GM18951 (cell line): ENCODE results near the gene TBC1D20.
"Not testable (repeated sequence)": the region's sequence is repeated elsewhere in the genome, so short reads cannot be mapped to it uniquely, and the experiment has no call there.

Experiments
- POLR2A ChIP-seq: IDR thresholded peaks from 4 replicates; pipeline ENCODE4 v1.6.1; 2011; ENCODE audit warnings: mild to moderate bottlenecking; ENCODE audit not compliant: insufficient read length, insufficient read depth; ENCODE audit errors: extremely low read depth
- in situ Hi-C: fragments of 300-500 bp; cut with MboI; formaldehyde crosslinking; loops from one replicate; pipeline ENCODE4 v1.12.0; 2022; ENCODE audit warnings: low sequenced_read_pairs, mixed read lengths, inconsistent platforms; ENCODE audit not compliant: unreplicated experiment

The TBC1D20 gene

GRCh38 chr20:462199-462991 lies at the start of gene TBC1D20:
Gene TBC1D20 (minus strand): TSS chr20:462533. CDS start chr20:462405, 128 bp downstream.
- in situ Hi-C loops = no loop called here
- TF ChIP-seq POLR2A = peak; percentile 93

- in situ Hi-C loops = not testable (repeated sequence)
Measured at GRCh38 chr20:510328-511057, 48.2 kb upstream of the TBC1D20 start.

GRCh38 chr20:508364-508787 lies 46.0 kb upstream of the TBC1D20 start:
- in situ Hi-C loops = not testable (repeated sequence)

- no peak for TF ChIP-seq POLR2A
- in situ Hi-C loops = no loop called here
Measured at GRCh38 chr20:507761-508332, 45.5 kb upstream of the TBC1D20 start.

- no peak for TF ChIP-seq POLR2A
- in situ Hi-C loops = no loop called here
Measured at GRCh38 chr20:507006-507758, 44.8 kb upstream of the TBC1D20 start.

GRCh38 chr20:504632-505075 lies 42.3 kb upstream of the TBC1D20 start:
- in situ Hi-C loops = no loop called here
- no peak for TF ChIP-seq POLR2A

GRCh38 chr20:503048-503737 lies 40.9 kb upstream of the TBC1D20 start:
- TF ChIP-seq POLR2A = no peak
- in situ Hi-C loops = no loop called here

- TF ChIP-seq POLR2A = no peak
- in situ Hi-C loops = no loop called here
Measured at GRCh38 chr20:497979-498378, 35.6 kb upstream of the TBC1D20 start.

- in situ Hi-C loops = no loop called here
- no peak for TF ChIP-seq POLR2A
Measured at GRCh38 chr20:496126-496696, 33.9 kb upstream of the TBC1D20 start.

GRCh38 chr20:492159-492558 lies 29.8 kb upstream of the TBC1D20 start:
- in situ Hi-C loops = no loop called here
- no peak for TF ChIP-seq POLR2A

GRCh38 chr20:487655-488054 lies 25.3 kb upstream of the TBC1D20 start:
- TF ChIP-seq POLR2A = no peak
- in situ Hi-C loops = no loop called here
